AG04449 (cell line): Measurements from ENCODE around the gene PHLDA3.

Experiments
- CTCF ChIA-PET: fragments of 350-600 bp; formaldehyde crosslinking; extraction: SDS; loops from one replicate; lab custom pipeline; 2021; ENCODE audit warnings: antibody characterized with exemption; lab: Yijun Ruan, JAX
- POLR2A ChIA-PET: fragments of 400-600, 350-600 bp; formaldehyde crosslinking; extraction: SDS; loops from one replicate; lab custom pipeline; 2020; ENCODE audit warnings: antibody characterized with exemption, inconsistent platforms; lab: Yijun Ruan, JAX
- DNase-seq: peaks from one replicate; pipeline ENCODE4 v3.0.0-alpha.2; 2010; ENCODE audit warnings: low read depth, low spot score
- H3K4me3 ChIP-seq: 2 replicates; pipeline ENCODE4 v1.5.1; 2011; ENCODE audit warnings: low read depth, mild to moderate bottlenecking, control low read depth, low read length
- CTCF ChIP-seq: IDR thresholded peaks from one replicate; pipeline ENCODE4 v1.5.1; 2011; ENCODE audit warnings: mild to moderate bottlenecking, moderate library complexity, low read length, control low read depth, inconsistent platforms; ENCODE audit not compliant: insufficient read depth; ENCODE audit errors: missing control alignments

The PHLDA3 gene

GRCh38 chr1:201515062-201515750 is 46.2 kb upstream of the PHLDA3 start:
- POLR2A ChIA-PET = interaction anchor here (1.6 kb wide), 1 partner anchor 46 kb away, joined by 3 read pairs; the partner anchor contains the start of gene PHLDA3
- no peak for DNase-seq
- CTCF ChIA-PET = interaction anchor here (1.2 to 30.7 kb wide), 9 partner anchors 9 to 80 kb away, joined by 3 to 1139 read pairs (median 119); partner anchors contain the start of genes CSRP1, NAV1 and PHLDA3
- no peak overlapping the region for H3K4me3 ChIP-seq
- TF ChIP-seq CTCF = no peak

- H3K4me3 ChIP-seq = no peak overlapping the region
- ChIA-PET POLR2A (no interaction called here), CTCF (interaction anchor here (0.7 to 30.7 kb wide), 13 partner anchors 10 to 276 kb away, joined by 3 to 1139 read pairs (median 66); partner anchors contain the start of genes CSRP1, NAV1 and PHLDA3)
Measured at GRCh38 chr1:201514466-201514865, 45.5 kb upstream of the PHLDA3 start.

GRCh38 chr1:201513498-201514243 is 44.7 kb upstream of the PHLDA3 start:
- ChIA-PET POLR2A (interaction anchor here (0.7 to 1.8 kb wide), 10 partner anchors 10 to 305 kb away, joined by 3 to 12 read pairs (median 4); partner anchors contain the start of gene PHLDA3), CTCF (interaction anchor here (0.7 to 30.7 kb wide), 43 partner anchors 10 to 460 kb away, joined by 3 to 1139 read pairs (median 6); partner anchors contain the start of genes CSRP1, NAV1, PHLDA3 and TNNI1)
- DNase-seq = no peak
- no peak overlapping the region for H3K4me3 ChIP-seq
- no peak for TF ChIP-seq CTCF

More at GRCh38 chr1:201514466-201514865, 45.5 kb upstream of the PHLDA3 start:
- no peak for DNase-seq
- TF ChIP-seq CTCF = no peak

- TF ChIP-seq CTCF = no peak
- ChIA-PET CTCF (interaction anchor here (0.6 to 30.7 kb wide), 44 partner anchors 12 to 339 kb away, joined by 3 to 1139 read pairs (median 6); partner anchors contain the start of genes CSRP1, NAV1, PHLDA3 and TNNI1), POLR2A (interaction anchor here (0.6 to 1.8 kb wide), 6 partner anchors 8 to 122 kb away, joined by 3 to 12 read pairs (median 4); no protein-coding TSS in a partner anchor)
- no peak for DNase-seq
- no peak overlapping the region for H3K4me3 ChIP-seq
Measured at GRCh38 chr1:201511941-201512539, 43.1 kb upstream of the PHLDA3 start.

GRCh38 chr1:201511396-201511940 is 42.5 kb upstream of the PHLDA3 start:
- no peak for TF ChIP-seq CTCF
- POLR2A ChIA-PET = interaction anchor here (1.1 to 1.8 kb wide), 2 partner anchors 8 to 26 kb away, joined by 3 to 12 read pairs; no protein-coding TSS in a partner anchor
- CTCF ChIA-PET = interaction anchor here (1.0 to 30.7 kb wide), 21 partner anchors 13 to 308 kb away, joined by 3 to 1139 read pairs (median 12); partner anchors contain the start of genes CSRP1, NAV1, PHLDA3 and TNNT2
- no peak for DNase-seq
- H3K4me3 ChIP-seq = no peak overlapping the region
